Lower leg skin (tissue), 3 donors: ENCODE data around the gene WWOX.

ENCODE experiments used
- POLR2A ChIP-seq, 2 donors: fragments of 450-650 bp; IDR thresholded peaks; one replicate each; pipeline ENCODE4 v1.6.1; 2016 to 2017; ENCODE audit warnings: antibody characterized with exemption in 2 of 2, mild to moderate bottlenecking in 1 of 2, moderate library complexity in 1 of 2
- TF ChIP-seq, protein P1 (sequence below), 3 donors: fragments of 450-650 bp; IDR thresholded peaks; one replicate each; pipeline ENCODE4 v1.5.1; 2016; ENCODE audit warnings: antibody characterized with exemption in 3 of 3, mild to moderate bottlenecking in 3 of 3, moderate library complexity in 2 of 3

GRCh38 chr16:78274771-78275170 lies 175.3 kb downstream of the WWOX start:
- TF ChIP-seq, protein P1, sequence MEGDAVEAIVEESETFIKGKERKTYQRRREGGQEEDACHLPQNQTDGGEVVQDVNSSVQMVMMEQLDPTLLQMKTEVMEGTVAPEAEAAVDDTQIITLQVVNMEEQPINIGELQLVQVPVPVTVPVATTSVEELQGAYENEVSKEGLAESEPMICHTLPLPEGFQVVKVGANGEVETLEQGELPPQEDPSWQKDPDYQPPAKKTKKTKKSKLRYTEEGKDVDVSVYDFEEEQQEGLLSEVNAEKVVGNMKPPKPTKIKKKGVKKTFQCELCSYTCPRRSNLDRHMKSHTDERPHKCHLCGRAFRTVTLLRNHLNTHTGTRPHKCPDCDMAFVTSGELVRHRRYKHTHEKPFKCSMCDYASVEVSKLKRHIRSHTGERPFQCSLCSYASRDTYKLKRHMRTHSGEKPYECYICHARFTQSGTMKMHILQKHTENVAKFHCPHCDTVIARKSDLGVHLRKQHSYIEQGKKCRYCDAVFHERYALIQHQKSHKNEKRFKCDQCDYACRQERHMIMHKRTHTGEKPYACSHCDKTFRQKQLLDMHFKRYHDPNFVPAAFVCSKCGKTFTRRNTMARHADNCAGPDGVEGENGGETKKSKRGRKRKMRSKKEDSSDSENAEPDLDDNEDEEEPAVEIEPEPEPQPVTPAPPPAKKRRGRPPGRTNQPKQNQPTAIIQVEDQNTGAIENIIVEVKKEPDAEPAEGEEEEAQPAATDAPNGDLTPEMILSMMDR (IDR thresholded peaks at IDR 0.05), result no peak
- no peak for TF ChIP-seq POLR2A (IDR thresholded peaks at IDR 0.05)
